Suprapubic skin (tissue), 4 donors: ENCODE data around the gene VAV1.

ENCODE experiments used
- CTCF ChIP-seq, 2 donors: fragments of 200-600 bp in 1 of 2; fragments of 450-650 bp in 1 of 2; sonication (generic) in 1 of 2; IDR thresholded peaks; one replicate each; pipeline ENCODE4 v1.5.1; 2016 to 2019; ENCODE audit warnings: antibody characterized with exemption in 2 of 2, mild to moderate bottlenecking in 1 of 2, moderate library complexity in 1 of 2
- POLR2A ChIP-seq, 2 donors: fragments of 450-650 bp; IDR thresholded peaks; one replicate each; pipeline ENCODE4 v1.6.1; 2017; ENCODE audit warnings: antibody characterized with exemption in 2 of 2, mild to moderate bottlenecking in 2 of 2, moderate library complexity in 2 of 2
- POLR2AphosphoS5 ChIP-seq, 3 donors: sonication (generic); formaldehyde crosslinking; IDR thresholded peaks; one replicate each; pipeline ENCODE4 v1.6.1; 2017; ENCODE audit warnings: antibody characterized with exemption in 3 of 3

GRCh38 chr19:6832412-6832811 is 59.9 kb downstream of the VAV1 start:
- TF ChIP-seq POLR2A (IDR thresholded peaks at IDR 0.05) (no peak), CTCF (IDR thresholded peaks at IDR 0.05) (no peak), POLR2AphosphoS5 (IDR thresholded peaks at IDR 0.05) (no peak)
